GM06990 (cell line): ENCODE results near the gene LRP4.

Source experiments
- DNase-seq: peaks from one replicate; pipeline ENCODE4 v3.0.0-alpha.2; 2011; ENCODE audit not compliant: insufficient read length; ENCODE audit errors: extremely low read depth
- H3K27me3 ChIP-seq: replicated peaks from 2 replicates; pipeline ENCODE4 v1.6.0; 2011; ENCODE audit warnings: low read length; ENCODE audit not compliant: control insufficient read depth, insufficient read depth
- H3K36me3 ChIP-seq: 2 replicates; pipeline ENCODE4 v1.5.1; 2011; ENCODE audit warnings: low read length; ENCODE audit not compliant: control insufficient read depth, insufficient read depth
- H3K4me3 ChIP-seq: replicated peaks from 2 replicates; pipeline ENCODE4 v1.5.1; 2011; ENCODE audit warnings: low read depth, mild to moderate bottlenecking, control low read depth, low read length
- CTCF ChIP-seq: IDR thresholded peaks from 2 replicates; pipeline ENCODE4 v1.5.1; 2011; ENCODE audit warnings: low read length, control low read depth, mild to moderate bottlenecking, inconsistent platforms; ENCODE audit not compliant: insufficient read depth, poor library complexity, severe bottlenecking

Gene LRP4

GRCh38 chr11:46912526-46913150 lies 5.7 kb downstream of the LRP4 start:
- DNase-seq = no peak
- TF ChIP-seq CTCF = no peak
- H3K4me3 ChIP-seq = no peak overlapping the region

GRCh38 chr11:46907606-46908005 lies 10.7 kb downstream of the LRP4 start:
- no peak for DNase-seq
- Histone ChIP-seq H3K27me3 (no peaks in the 10 kb centered on the region; the same call in 1 of the 2 replicates), H3K36me3 (no peaks in the 10 kb centered on the region), H3K4me3 (no peak overlapping the region)
- TF ChIP-seq CTCF = no peak

More at GRCh38 chr11:46912526-46913150, 5.7 kb downstream of the LRP4 start:
- H3K36me3 ChIP-seq = no peaks in the 10 kb centered on the region
- H3K27me3 ChIP-seq = no peaks in the 10 kb centered on the region; the same call in none of the 2 replicates

- Histone ChIP-seq H3K4me3 (no peak overlapping the region), H3K27me3 (no peaks in the 10 kb centered on the region), H3K36me3 (no peaks in the 10 kb centered on the region)
- TF ChIP-seq CTCF = no peak
- no peak for DNase-seq
Observed at GRCh38 chr11:46906609-46907041, 11.7 kb downstream of the LRP4 start.

- no peak overlapping the region for H3K4me3 ChIP-seq
- H3K27me3 ChIP-seq = no peaks in the 10 kb centered on the region
- no peak for TF ChIP-seq CTCF
- H3K36me3 ChIP-seq = no peaks in the 10 kb centered on the region
- DNase-seq = no peak
Observed at GRCh38 chr11:46905806-46906205, 12.5 kb downstream of the LRP4 start.

- no peak for DNase-seq
- no peaks in the 10 kb centered on the region; the same call in 1 of the 2 replicates for H3K27me3 ChIP-seq
- TF ChIP-seq CTCF = no peak
- H3K4me3 ChIP-seq = no peak overlapping the region
- H3K36me3 ChIP-seq = no peaks in the 10 kb centered on the region
Observed at GRCh38 chr11:46903846-46904245, 14.5 kb downstream of the LRP4 start.
